ENCODE data around the gene SLC7A11.
"Not testable (repeated sequence)": the region's sequence is repeated elsewhere in the genome, so short reads cannot be mapped to it uniquely, and the experiment has no call there.

Gene SLC7A11

DNA sequence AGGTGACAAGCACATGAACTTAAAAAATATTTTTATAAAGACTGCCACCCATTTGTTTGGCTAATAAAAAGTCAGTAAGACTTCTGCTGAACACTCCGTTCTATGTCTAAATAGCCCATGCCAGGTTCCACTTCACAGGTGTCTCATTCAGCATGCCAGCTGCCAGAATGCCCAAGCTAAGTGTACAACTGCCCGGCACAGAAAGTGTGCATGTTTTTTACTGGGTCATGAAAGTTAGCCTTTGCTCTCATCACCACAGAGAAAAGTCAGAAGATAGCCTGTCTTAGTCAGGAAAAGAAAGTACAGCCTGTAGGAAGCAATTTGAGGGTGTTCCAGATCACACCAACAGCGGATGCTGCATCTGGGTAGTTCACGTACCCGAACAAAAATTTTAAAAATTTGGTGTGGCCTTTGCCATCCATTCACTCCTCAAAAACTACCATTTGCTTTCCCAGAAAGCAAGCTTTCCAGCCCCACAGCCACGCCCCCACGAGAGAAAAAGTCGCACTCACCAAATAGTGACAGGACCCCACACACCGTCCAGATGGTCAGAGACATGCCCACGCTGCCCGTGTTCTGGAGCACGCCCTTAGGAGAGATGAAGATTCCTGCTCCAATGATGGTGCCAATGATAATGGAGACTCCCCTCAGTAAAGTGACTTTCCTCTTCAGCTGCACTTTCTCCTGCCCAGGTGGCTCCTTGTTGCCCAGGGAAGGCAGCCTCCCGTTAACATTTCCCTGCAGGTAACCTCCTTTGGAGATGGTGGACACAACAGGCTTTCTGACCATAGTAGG, 671 bp downstream of the SLC7A11 start:
- DNase-seq = no peak

DNA sequence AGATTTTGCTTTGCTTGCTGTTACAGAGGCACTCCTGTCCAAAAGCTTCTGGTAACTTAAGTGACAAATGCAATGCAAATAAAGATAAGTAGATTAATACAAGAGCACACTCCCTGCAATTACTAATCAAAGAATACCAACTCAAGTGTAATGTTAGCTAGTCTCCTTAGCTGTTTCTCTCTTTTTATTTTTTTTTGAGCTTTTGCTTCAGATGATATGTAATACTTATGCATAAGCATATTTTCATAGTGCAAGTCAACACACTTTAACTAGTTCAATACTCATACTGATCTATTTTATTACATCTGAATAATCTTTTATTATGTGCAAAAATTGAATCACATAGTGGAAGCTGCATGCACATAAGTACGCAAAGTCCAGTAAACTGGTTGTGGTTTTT, 2.7 kb downstream of the SLC7A11 start:
- no peak for DNase-seq

DNA sequence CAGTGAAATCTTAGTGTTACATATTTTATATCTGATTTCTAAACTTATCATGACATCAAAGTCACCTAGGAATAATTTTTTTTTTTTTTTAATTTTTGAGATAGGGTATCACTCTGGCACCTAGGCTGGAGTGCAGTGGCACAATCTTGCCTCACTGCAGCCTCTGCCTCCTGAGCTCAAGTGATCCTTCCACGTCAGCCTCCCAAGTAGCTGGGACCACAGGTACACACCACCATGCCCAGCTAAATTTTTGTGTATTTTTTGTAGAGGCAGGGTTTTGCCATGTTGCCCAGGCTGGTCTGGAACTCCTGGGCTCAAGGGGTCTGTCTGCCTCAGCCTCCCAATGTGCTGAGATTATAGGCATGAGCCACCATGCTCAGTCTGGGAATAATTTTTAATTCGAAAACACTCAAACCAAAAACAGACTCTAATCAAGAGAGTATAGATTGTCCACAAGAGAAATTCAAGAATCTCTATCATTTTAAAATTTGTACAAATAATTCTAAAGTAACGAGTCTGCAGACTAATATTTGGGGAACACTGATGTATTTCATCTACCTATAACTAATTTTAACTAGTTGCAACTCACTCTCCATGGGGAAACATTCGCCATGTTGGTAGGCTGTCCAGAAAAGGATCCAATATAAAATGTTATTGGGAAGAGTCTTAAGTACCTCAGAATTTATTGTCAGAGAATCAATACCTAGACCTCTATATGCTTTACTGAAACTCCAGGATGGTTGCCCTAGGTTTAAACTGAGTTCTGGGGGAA, 3.4 kb downstream of the SLC7A11 start:
- DNase-seq = no peak

DNA sequence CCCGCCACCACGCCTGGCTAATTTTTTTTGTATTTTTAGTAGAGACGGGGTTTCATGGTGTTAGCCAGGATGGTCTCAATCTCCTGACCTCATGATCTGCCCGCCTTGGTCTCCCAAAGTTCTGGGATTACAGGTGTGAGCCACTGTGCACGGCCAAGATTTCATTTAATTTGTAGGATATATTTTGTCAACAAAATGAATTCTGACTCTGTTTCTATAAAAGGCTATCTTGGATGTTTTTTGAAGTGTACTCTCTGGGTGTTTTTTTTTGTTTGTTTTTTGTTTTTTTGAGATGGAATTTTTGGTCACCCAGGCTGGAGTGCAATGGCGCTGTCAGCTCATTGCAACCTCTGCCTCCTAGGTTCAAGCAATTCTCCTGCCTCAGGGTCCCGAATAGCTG, 5.0 kb downstream of the SLC7A11 start:
- not testable (repeated sequence) for DNase-seq

DNA sequence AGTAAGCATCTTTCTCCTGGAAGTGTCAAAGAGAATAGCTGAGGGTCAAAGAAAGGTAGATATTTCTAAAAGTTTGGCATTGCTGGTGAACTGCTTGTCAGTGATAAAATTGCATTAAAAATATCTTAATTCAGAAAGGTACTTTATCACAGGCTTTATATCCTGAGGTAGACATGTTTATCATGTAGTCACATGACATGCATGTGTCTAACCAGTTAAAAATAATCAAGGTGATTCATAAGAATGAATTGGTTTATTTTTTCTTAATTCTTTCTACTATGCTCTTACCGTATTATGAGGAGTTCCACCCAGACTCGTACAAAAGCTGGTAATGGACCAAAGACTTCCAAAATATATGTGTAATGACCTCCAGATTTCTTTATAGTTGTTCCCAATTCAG, 6.1 kb downstream of the SLC7A11 start:
- DNase-seq = no peak

DNA sequence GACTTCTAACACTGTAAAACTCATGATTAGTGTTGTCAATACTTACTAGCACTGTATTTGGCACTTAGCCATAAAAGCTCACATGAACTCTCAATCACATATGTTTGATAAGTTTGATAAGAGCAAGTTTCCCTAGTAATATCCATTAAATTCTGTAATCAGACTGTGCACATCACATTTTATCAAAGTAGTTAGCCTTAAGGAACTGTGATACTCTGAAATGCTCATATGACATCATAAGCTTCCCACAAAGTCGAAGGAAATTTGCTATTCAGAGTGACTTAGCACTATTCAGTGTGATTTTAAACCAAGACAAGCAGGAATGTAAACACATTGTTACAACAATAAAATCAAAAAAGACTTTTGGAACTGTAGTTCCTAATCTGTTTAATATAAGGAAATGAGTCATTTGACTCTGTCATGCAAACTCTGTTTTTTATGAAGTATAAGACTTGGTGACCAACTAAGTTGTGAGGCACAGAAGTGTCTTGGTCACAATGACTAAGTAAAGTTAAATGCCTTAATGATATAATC, 6.7 kb downstream of the SLC7A11 start:
- no peak for DNase-seq

DNA sequence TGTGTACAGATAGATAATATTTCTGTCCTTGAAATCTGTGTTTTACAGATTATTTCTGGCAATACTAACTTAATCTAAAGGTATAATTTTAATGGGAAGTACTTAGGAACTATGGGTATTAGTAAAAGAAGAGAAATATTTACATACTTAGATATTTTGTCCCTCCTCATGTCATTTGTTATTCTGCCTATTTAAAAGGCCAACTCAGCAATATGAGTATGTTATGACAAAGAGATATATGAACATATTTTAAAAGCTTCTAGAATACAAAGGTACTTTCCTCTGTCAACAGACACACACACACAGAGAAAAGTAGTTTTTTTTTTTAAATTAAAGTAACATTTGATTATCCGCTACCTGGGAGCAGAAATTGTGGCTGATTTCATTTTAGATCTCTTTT, 7.9 kb downstream of the SLC7A11 start:
- no peak for DNase-seq

DNA sequence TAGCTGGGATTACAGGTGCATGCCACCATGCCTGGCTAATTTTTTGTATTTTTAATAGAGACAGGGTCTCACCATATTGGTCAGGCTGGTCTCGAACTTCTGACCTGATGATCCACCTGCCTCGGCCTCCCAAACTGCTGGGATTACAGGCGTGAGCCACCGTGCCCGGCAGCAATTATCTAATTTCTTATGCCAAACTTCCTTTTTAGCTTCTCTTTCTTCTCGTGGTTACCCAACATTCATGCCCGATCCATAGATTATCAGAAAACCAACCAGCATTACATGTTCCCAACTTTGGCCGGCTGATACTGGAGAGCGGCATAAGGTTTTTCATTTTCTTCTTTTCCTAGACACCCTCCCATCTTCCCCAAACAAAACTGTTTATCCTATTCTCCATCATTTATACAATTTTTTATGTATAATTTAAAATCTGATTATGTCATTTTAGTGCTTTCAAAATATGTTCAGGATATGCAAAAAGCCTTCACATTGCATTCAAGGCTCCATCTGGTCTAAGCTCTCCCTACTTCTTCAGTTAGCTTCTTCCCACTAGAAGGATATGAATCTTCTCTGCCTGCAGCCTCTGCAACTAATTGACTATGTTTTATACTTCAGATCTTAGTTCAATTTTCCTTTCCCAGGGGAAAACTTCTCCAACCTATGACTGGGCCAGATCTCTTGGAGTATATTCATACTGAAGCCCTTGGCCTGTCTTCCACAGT, 8.7 kb downstream of the SLC7A11 start:
- no peak for DNase-seq

DNA sequence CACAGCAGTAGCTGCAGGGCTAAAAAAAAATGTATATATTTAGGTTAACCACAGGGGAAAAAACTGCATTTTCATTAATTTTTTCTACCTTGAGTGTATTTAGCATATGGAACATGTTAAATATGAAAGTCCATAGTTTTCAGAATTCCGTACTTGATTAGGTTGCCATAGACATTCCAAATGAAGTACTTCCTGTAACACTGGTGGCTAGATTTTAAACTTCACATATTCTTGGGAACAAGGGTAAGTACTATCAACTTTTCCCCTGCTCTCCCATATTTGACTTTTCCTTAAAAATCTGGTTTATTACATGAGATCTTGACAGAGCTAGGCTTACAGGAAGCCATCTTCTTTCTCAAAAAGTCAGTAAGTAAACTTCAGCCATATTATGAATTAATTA, 9.8 kb downstream of the SLC7A11 start:
- DNase-seq = no peak

DNA sequence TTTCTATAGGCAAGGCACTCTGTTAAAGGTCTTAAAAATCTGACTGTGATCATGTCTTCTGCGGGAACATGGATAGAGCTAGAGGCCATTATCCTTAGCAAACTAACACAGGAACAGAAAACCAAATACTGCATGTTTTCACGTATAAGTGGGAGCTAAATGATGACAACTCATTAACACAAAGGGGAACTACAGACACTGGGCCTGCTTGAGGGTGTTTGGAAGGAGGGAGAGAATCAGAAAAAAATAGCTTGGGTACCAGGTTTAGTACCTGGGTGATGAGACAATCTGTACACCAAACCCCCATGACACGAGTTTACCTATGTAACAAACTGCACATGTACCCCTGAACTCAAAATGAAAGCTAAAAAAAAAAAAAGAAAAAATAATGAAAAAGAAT, 12.1 kb downstream of the SLC7A11 start:
- no peak for DNase-seq

DNA sequence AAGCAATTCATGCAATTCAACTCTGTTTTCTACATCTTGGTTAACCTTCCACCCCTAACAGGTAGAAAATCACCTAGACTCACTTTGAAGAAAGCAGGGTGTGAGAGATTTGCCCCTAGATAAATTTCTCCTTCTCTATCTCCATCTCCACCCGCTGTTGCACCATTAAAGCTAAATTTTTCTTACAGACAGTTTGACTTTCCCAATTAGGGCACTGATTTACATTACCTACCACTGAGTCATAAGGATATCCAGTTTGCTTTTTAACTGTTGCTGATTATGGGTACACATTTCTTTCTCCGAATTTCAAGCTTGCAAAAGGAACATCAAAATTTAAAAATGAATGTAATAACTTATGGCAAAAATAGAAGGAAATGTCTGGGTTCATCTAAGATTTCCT, 13.0 kb downstream of the SLC7A11 start:
- DNase-seq = no peak

DNA sequence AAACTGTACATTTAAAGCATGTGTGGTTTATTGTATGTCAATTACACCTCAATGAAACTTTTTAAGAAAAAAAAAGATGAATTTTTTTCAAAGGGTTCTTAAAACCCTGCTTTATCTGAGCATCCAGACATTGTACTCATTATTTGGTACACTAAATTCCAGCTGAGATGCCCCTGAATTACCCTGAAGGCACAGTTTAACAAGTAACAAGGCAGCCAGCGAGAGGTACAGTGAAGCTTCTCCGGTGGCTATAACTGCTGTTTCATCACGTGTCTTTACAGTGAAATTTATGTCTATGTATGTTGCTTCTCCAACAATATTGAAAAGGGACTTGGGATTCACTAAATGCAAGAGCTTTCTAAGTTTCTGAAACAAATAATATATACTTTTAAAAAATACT, 15.8 kb downstream of the SLC7A11 start:
- DNase-seq = no peak

DNA sequence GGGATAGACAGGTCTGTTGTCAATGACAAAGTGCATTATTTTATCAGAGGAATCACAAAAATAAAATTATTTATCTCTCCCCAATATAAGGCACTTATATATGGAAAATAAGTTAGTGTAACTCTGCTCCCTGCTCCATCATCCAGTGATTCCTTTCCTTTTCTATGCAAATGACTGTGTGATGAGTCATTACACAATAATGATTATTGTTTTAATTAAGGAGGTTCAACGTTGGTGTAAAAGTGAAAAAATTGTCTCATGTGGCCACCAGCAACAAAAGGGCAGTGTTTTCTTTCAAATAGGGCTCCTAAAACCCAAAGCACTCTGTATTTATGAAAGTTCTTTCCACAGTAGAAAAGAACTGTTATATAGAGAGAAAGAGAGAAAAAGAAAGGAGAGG, 16.7 kb downstream of the SLC7A11 start:
- no peak for DNase-seq

DNA sequence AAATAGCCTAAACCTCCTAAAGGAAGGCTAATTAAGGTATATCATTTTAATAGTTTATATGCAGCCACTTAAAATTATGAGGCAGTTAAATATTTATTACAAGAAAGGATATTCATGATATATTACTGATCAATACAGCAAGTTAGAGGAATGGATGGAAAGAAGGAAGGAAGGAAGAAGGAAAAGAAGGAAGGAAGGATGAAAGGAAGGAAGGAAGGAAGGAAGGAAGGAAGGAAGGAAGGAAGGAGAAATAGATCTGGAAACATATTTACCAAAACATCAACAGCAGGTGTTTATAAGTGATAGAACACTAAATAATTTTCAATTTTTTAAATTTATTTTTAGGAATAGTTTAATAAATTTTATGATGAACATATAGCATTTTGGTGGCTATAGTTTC, 17.5 kb downstream of the SLC7A11 start:
- DNase-seq = no peak

DNA sequence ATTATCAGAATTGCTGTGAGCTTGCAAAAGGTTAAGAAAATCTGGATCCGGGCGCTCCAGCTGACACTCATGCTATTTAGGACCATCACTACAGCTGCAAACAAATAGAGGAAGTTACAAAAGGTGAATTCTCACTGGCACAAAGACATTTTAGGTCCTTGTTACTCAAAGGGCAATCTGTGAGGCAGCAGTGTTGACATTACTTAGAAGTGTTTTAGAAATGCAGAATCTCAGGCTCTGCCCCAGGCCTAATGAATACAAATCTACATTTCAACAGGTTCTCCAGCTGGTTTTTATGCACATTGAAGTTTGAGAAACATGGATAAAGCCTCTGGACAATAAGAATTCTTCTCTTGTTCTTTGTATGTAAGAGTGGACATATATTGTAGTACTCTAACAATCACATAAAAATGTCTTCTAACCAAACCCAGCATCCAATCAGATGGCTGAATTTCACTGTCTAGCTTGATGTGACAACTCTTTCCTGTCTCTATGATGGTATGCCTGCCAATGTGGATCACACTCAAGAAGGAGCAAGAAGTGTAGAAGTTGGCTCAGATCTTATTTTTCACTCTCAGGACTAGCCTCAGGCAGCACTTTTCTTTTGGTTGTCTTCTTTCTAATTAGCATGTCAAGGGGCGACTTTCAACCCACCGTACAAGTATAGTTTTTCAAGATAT, 18.8 kb downstream of the SLC7A11 start:
- no peak for DNase-seq

DNA sequence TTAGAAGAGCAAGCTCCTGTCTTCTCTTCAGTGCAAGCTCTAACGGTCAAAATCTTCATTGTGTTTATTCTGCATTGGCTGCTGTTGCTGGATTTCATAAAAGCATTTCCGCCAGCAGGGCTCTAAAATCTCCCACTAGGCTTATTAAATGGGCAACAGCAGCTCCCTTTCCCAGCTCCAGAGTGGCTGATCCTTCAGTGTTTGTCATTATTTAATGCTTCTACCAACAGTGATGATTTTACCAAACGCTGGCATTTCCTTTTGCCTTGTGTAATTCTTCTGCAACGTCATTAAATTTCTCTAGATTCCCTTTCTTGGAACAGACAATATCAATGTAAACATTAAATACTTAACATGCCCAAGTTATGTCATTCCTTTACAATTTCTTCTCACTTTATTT, 20.1 kb downstream of the SLC7A11 start:
- no peak for DNase-seq

DNA sequence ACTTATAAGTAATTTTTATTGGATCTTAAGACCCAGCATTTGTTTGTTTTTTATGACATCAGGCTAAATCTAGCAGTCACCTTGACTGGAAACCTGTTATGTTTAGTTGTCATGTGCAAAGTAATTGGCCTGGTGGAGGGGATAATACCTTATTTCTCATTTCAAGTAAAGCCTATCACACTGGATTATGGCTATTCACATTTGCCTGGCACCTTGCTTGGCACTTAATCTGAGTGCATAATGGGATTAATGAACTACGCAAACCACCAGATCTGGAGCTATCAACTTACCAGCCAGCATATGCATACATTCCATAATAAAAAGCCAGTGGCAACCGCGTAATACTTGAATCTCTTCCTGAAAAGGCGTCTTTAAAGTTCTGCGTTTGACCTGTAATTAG, 23.2 kb downstream of the SLC7A11 start:
- no peak for DNase-seq

DNA sequence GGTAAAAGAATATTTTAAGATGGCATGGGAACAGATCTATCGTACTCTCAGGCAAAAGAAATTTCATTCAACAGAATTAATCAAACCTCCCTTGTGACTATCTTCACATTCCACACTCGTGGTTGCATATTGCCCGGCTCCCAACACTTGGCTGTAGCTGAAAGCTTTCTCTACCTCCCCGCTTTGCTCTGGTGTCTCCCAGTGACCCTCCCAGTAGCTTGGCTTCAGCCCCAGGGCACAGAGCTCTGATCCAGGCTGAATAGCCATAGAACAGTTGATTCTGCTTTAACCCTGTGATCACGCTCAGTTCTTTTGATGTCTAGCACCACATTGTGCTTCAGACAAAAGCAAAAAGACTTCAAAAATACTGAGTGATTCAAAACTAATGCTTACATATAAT, 24.6 kb downstream of the SLC7A11 start:
- DNase-seq = no peak

DNA sequence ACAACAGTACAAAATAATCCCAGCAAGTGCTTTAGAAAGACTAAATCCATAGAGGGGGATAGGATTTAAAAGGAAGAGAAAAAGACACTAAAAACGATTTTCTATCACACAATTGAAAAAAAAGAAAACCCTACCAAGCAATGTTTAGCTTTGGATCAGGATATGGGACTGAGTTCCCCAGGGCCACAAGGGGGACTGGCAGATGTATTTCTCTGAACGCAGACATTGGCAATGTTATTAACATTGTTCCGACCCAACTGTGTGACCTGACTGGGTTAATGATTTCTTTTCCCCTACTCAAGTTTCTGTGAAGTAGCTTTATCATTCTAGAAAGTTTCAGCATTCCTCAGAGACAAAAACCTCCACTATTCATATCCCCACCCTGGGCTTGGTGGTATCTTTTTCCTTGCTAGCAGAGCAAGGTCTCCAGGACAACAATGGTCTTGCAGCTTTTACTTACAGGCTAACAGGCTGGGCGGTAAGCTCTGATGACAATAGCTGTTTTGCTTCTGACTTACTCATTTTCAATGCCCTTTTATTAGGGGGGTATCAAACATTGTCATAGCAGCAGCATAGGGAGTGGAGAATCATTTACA, 25.8 kb downstream of the SLC7A11 start:
- DNase-seq = no peak

DNA sequence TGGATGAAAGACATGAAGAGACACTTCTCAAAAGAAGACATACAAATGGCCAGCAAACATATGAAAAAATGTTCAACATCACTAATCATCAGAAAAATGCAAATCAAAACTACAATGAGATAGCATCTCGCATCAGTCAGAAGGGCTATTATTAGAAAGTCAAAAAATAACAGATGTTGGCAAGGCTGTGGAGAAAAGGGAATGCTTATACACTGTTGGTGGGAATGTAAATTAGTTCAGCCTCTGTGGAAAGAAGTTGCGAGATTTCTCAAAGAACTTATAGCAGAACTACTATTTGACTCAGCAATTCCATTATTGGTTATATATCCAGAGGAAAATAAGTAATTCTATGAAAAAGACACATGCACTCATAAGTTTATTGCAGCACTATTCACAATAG, 31.6 kb downstream of the SLC7A11 start:
- not testable (repeated sequence) for DNase-seq

DNA sequence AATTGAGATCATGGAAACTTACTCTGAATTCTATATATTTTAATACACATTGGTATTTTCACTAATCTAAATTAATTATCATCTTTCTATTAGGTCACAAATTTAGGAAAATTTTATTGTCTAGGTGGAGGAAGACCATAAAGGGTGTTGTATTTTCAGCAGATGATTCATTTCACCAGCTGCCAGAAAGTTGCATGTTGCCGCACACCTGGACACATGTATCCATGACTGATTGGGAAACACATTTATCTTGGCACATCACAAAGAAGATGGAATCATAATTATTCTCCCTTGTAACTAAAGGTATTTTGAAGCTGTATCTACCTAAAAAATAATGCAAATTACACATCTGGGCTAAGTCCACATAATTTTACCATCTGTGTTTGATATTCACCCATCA, 33.1 kb downstream of the SLC7A11 start:
- DNase-seq = no peak

DNA sequence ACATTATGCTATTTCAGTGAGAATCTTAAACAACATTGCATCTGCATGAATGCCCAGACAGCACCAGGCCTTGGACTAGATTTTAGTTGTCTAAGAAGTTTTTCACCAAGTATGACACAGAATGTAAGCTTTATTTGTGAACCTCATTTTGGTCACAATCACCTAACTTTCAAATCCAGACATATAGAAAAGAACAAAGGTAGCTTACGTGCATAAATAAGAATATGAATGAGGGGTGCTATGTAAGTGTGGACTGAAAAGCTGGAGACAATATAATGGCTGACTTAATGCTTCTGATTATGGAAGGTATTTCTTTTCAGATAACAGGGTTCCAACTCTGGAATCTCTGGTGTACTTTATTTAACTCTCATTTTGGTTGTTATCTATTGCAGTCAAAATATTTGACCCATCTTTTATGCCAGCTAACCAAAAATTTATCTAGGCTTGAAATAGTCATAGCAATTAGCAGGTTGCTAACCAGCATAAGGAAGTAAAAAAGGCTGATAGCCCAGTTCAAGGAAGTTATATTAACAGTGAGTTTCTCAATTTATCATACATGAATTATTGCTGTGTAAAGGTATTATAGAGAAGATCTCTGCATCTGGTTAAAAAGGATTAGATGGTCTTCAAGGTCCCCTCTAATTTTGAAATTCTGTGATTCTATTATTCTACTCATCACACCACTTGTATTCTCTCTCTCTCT, 36.5 kb downstream of the SLC7A11 start:
- no peak for DNase-seq

Data from stimulated activated naive CD4-positive, alpha-beta T cell (primary cell).